ENCODE measurements around the gene LNX2. TPM values are rescaled to one million over a fixed set of nuclear protein-coding genes. Genes with fewer than 3 reads are reported as not detected.
A peak's percentile ranks its signal among the peaks of the same experiment; 100 is the strongest.

Gene LNX2
- total RNA-seq, 1 experiment from 2014 or later: 6.4 TPM

DNA sequence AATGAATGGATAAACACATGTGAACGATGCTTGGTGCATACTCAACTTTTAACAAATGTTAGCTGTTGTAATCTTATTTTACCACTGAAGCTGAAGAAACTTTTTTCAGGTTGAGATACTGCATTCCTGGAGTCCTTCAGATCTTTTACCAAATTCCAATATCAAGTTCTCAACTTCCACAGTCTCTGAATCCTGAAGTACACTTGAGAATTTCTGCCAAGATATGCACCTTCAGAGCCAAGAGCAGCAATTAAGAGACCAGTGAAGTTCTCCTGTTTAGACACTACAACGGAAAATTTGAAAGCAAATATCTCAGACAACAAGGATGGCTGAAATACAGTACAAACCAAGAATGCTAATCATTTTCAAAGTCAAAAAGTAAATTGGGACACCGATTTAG is 85.3 kb downstream of the LNX2 start:
- POLR2A ChIA-PET (ENCODE audit: low non-redundant PET): no interaction called here
- H3K27me3 ChIP-seq (replicated peaks; ENCODE audit: insufficient read depth, low read depth, low read length, poor library complexity): no peaks in the 10 kb centered on the region
- H3K4me3 ChIP-seq (ENCODE audit: low read depth, low read length, poor library complexity, severe bottlenecking): no peak overlapping the region
- H3K36me3 ChIP-seq (ENCODE audit: insufficient read depth, low read length, poor library complexity, severe bottlenecking): no peaks in the 10 kb centered on the region
- no peaks in the 10 kb centered on the region for H3K4me1 ChIP-seq (ENCODE audit: insufficient read depth, low read length, poor library complexity, severe bottlenecking)
- TF ChIP-seq EZH2 (IDR thresholded peaks at IDR 0.05; ENCODE audit: borderline replicate concordance, low read depth, low read length, poor library complexity, severe bottlenecking): no peak
- TF ChIP-seq, protein P1, sequence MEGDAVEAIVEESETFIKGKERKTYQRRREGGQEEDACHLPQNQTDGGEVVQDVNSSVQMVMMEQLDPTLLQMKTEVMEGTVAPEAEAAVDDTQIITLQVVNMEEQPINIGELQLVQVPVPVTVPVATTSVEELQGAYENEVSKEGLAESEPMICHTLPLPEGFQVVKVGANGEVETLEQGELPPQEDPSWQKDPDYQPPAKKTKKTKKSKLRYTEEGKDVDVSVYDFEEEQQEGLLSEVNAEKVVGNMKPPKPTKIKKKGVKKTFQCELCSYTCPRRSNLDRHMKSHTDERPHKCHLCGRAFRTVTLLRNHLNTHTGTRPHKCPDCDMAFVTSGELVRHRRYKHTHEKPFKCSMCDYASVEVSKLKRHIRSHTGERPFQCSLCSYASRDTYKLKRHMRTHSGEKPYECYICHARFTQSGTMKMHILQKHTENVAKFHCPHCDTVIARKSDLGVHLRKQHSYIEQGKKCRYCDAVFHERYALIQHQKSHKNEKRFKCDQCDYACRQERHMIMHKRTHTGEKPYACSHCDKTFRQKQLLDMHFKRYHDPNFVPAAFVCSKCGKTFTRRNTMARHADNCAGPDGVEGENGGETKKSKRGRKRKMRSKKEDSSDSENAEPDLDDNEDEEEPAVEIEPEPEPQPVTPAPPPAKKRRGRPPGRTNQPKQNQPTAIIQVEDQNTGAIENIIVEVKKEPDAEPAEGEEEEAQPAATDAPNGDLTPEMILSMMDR (conservative IDR thresholded peaks at IDR 0.05; ENCODE audit: low read depth, low read length): no peak
- CTCF ChIA-PET: interaction anchor here (0.7 kb wide), 1 partner anchor 291 kb away, joined by 3 read pairs; no protein-coding TSS in a partner anchor
- H3K27ac ChIP-seq (ENCODE audit: low read depth, low read length, poor library complexity, severe bottlenecking): no peak overlapping the region
- H3K9me3 ChIP-seq (ENCODE audit: low read depth, low read length, poor library complexity, severe bottlenecking): no peaks in the 10 kb centered on the region
- intact Hi-C loops (cut with micrococcal nuclease; ENCODE audit: unreplicated experiment): loop anchor here (10.0 kb wide), 1 partner anchor 180 kb away; no protein-coding TSS in a partner anchor
- DNase-seq (ENCODE audit: low spot score): no peak
- no TSS peak for BruUV-seq (replicated peaks)

GRCh38 chr13:27534108-27534980 is 86.0 kb downstream of the LNX2 start:
- H3K27ac ChIP-seq (ENCODE audit: low read depth, low read length, poor library complexity, severe bottlenecking): no peak overlapping the region
- TF ChIP-seq, protein P1 (conservative IDR thresholded peaks at IDR 0.05; ENCODE audit: low read depth, low read length): no peak
- TF ChIP-seq EZH2 (IDR thresholded peaks at IDR 0.05; ENCODE audit: borderline replicate concordance, low read depth, low read length, poor library complexity, severe bottlenecking): no peak
- H3K27me3 ChIP-seq (replicated peaks; ENCODE audit: insufficient read depth, low read depth, low read length, poor library complexity): no peaks in the 10 kb centered on the region
- BruUV-seq (replicated peaks): no TSS peak
- no peaks in the 10 kb centered on the region for H3K4me1 ChIP-seq (ENCODE audit: insufficient read depth, low read length, poor library complexity, severe bottlenecking)
- CTCF ChIA-PET: interaction anchor here (0.7 kb wide), 1 partner anchor 292 kb away, joined by 3 read pairs; no protein-coding TSS in a partner anchor
- no peaks in the 10 kb centered on the region for H3K9me3 ChIP-seq (ENCODE audit: low read depth, low read length, poor library complexity, severe bottlenecking)
- intact Hi-C loops (cut with micrococcal nuclease; ENCODE audit: unreplicated experiment): loop anchor here (10.0 kb wide), 1 partner anchor 180 kb away; no protein-coding TSS in a partner anchor
- POLR2A ChIA-PET (ENCODE audit: low non-redundant PET): interaction anchor here (0.6 kb wide), 1 partner anchor 20 kb away, joined by 3 read pairs; no protein-coding TSS in a partner anchor
- DNase-seq (ENCODE audit: low spot score): no peak
- no peak overlapping the region for H3K4me3 ChIP-seq (ENCODE audit: low read depth, low read length, poor library complexity, severe bottlenecking)
- H3K36me3 ChIP-seq (ENCODE audit: insufficient read depth, low read length, poor library complexity, severe bottlenecking): no peaks in the 10 kb centered on the region

GRCh38 chr13:27533155-27533643 is 87.1 kb downstream of the LNX2 start:
- TF ChIP-seq, protein P1 (conservative IDR thresholded peaks at IDR 0.05; ENCODE audit: low read depth, low read length): peak; percentile 95
- no peak for TF ChIP-seq EZH2 (IDR thresholded peaks at IDR 0.05; ENCODE audit: borderline replicate concordance, low read depth, low read length, poor library complexity, severe bottlenecking)
- no TSS peak for BruUV-seq (replicated peaks)
- ChIA-PET CTCF (interaction anchor here (0.6 to 1.1 kb wide), 2 partner anchors 293 to 586 kb away, joined by 7 to 13 read pairs; no protein-coding TSS in a partner anchor), POLR2A (ENCODE audit: low non-redundant PET) (no interaction called here)
- Histone ChIP-seq H3K4me1 (ENCODE audit: insufficient read depth, low read length, poor library complexity, severe bottlenecking) (no peaks in the 10 kb centered on the region), H3K36me3 (ENCODE audit: insufficient read depth, low read length, poor library complexity, severe bottlenecking) (no peaks in the 10 kb centered on the region), H3K9me3 (ENCODE audit: low read depth, low read length, poor library complexity, severe bottlenecking) (no peaks in the 10 kb centered on the region), H3K27ac (ENCODE audit: low read depth, low read length, poor library complexity, severe bottlenecking) (no peak overlapping the region), H3K27me3 (replicated peaks; ENCODE audit: insufficient read depth, low read depth, low read length, poor library complexity) (no peaks in the 10 kb centered on the region), H3K4me3 (ENCODE audit: low read depth, low read length, poor library complexity, severe bottlenecking) (no peak overlapping the region)
- peak; percentile 46 for DNase-seq (ENCODE audit: low spot score)
- intact Hi-C loops (cut with micrococcal nuclease; ENCODE audit: unreplicated experiment): loop anchor here (2.0 to 10.0 kb wide), 2 partner anchors 182 to 294 kb away; no protein-coding TSS in a partner anchor

Measured in A673 (cell line).